Activated CD4-positive, alpha-beta T cell treated with anti-CD3 and anti-CD28 coated beads, Interleukin-2, Interleukin-6, amounts not matched to agents 100 ng/mL and 50 ng/mL, durations not matched to agents 16 hours and 8 hours (primary cell): Measurements from ENCODE around the gene ZC3HAV1.
"Not testable (repeated sequence)": the region's sequence is repeated elsewhere in the genome, so short reads cannot be mapped to it uniquely, and the experiment has no call there.

Source experiments
- DNase-seq: peaks from one replicate; pipeline ENCODE4 v3.0.0-alpha.2; 2020

Gene ZC3HAV1

DNA sequence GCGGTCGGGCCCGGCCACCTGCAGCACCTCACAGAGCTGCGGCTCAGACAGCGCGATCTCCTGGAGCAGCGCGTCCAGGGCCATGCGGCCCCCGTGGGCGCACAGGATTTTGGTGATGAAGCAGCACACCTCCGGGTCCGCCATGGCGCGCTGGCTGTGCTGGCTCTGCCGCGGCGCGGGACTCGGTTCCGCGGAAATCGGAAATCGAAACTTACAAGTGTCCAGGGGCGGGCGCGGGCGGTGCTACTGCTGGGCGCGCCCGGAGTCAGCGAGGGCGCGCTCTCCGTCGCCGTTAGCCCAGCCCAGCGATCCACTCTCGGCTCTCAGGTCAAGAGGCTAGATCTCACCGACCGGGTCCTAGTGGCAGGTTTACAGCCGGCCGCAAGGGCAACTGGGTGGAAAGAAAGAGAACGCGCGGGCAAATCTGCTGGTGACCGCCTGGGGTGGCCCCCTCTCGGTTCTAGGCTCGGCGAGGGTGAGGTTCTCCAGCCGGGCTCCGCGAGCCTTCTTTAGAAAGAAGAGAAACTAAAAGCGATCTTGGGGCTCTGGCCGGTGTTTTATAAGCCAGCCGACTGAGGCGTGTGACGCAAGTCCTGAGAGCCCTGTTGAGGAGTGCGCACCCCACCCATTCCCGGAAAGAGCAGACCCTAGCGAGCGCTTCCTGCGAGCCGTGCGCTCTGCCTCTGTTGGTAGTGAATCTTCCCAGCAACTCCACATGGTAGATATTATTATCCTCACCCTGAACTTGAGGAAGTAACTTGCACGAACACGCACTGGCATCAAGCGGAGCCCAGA lies at the start of gene ZC3HAV1:
Gene ZC3HAV1, minus strand, starts transcription at position 533 of the 795 bp plus-strand sequence. Its CDS starts 389 bp downstream, at position 144.
- DNase-seq, result peak; percentile 95

DNA sequence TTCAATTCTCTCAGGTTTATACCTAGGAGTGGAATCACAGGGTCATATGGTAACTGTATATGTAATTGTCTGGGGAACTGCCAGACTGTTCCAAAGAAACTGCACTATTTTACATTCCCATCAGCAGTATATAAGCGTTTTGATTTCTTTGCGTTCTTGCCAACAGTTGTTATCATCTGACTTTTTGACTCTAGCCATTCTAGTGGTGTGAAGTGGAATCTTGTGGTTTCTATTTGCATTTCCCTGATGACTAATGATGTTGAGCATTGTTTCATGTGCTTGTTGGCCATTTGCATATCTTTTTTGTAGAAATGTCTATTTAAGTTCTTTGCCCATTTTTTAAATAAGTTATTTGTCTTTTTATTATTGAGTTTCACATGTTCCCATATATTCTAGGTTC lies 44.3 kb upstream of the ZC3HAV1 start:
- peak; percentile 39 for DNase-seq

DNA sequence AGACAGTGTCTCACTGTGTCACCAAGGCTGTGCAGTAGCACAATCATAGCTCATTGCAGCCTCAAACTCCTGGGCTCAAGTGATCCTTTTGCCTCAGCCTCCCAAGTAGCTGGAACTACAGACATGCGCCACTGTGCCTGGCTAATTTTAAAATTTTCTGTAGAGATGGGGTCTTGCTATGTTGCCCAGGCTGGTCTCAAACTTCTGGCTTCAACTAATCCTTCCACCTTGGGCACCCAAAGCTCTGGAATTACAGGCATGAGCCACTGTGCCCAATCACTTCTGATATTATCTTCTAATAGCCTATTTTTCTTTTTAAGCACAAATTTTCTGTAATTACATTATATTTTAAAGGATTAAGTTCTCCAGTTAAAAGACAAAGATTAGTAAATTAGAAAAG lies 42.6 kb upstream of the ZC3HAV1 start:
- DNase-seq, result no peak

DNA sequence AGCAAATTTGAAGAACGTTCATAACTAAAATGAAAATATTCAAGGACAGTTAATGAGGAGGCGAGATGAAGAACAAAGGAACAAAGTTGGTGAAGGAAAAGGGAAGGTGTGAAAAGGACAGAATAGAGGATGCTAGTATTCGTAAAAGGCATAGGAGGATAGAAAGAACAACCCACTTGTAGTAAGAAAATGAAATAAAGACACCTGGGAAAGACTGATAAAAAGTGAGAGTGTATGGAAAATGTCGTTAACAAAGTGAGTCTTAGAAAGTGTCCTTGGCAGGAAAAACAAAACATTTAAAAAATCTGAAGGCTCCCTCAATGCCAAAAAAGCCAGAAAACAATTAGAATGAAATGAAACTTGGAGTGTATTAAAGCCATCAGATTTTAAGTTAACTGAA lies 29.6 kb upstream of the ZC3HAV1 start:
- no peak for DNase-seq

DNA sequence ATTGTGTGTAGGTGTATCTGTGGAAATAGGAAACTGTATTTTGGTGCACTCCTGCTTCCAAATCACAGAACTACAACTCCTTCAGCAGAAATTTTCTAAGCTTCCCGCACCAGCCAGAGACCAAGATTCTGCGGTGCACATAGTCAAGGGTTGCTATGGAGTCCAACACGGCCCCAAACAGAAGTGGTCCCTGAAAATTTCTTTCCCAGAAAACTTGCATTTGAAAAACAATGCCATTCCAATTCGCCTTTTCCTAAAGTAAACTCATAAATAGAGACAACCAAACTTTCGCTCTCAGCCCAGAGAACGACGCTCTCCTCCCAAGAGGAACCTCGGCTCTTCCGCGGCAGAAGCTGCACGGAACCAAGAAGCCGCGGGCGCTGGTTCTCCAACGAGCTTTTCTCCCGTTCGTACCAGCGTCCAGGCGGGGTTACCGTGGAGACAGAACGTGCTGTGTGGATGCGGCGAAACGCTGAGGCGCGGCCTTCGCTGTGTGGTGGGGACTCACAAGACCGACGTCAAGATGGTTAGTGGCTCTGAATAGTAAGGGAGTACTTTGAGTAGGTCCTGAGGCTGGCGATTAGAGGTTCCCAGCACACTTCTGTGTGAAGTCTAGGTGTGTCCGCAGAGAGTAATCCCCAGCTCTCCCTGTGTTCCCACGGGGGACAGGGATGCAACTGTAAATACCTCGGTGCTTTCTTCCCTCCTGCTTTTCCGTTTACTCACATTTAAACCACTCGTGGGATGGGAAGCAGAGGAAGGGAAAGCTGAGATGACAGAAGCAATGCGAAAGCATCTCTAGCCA lies 24.0 kb upstream of the ZC3HAV1 start:
- DNase-seq, result peak; percentile 93

DNA sequence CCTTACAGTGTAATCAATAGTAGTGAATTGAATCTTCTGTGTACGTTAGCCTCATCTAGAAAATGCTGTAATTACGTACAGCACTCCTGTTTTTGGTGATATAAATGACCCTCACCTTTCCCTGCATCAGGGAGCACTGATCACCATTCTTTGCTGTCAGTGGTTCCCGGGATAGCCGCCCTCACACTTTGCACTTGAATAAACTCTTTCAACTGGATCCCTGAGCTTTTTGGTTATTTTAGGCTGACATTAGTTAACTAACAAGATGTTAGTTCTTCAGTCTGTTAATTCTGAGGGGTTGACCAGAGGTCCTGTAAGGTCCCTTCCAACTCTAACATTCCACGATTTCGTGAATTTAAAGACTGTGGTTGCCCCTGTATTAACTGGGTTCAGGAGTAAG lies 23.4 kb upstream of the ZC3HAV1 start:
- DNase-seq, result no peak

DNA sequence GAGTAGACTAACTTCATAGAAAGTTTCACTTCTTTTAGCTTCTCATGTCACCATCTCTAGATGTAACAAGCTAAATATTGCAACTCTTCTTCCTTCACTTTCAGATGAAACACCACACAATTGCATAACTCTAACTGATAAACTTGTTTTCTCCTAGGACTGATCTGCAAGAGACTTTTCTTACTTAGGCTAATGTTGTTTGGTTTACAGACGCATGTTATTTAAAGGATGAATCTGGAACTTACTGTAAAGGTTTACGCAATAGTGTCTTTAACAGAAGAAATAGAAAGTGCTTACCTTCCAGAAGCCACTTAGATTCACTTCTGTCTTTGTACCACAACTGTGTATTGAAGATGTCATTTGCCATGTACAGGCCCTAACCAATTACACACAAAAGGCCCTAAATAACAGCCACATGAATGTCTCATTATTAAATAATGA lies 22.1 kb upstream of the ZC3HAV1 start:
- DNase-seq, result peak; percentile 18

DNA sequence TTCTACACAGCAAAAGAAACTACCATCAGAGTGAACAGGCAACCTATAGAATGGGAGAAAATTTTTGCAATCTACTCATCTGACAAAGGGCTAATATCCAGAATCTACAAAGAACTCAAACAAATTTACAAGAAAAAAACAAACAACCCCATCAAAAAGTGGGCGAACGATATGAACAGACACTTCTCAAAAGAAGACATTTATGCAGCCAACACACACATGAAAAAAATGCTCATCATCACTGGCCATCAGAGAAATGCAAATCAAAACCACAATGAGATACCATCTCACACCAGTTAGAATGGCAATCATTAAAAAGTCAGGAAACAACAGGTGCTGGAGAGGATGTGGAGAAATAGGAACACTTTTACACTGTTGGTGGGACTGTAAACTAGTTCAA lies 20.3 kb upstream of the ZC3HAV1 start:
- not testable (repeated sequence) for DNase-seq

DNA sequence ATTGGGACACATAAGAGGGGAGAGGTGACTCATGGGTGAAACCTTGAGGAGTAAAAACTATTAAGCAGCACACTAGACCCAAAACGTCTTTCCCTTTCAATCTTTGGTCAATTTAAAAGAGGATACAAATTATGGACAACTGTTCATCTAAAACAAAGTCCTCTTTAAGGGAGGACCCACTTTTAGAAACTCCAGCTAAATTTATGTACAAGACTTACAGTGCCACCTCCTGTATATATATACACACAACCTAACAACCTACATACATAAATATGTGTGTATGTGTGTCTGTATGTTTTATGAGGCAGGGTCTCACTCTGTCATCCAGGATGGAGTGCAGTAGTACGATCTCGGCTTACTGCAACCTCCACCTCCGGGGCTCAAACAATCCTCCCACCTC lies 18.1 kb upstream of the ZC3HAV1 start:
- DNase-seq, result no peak

DNA sequence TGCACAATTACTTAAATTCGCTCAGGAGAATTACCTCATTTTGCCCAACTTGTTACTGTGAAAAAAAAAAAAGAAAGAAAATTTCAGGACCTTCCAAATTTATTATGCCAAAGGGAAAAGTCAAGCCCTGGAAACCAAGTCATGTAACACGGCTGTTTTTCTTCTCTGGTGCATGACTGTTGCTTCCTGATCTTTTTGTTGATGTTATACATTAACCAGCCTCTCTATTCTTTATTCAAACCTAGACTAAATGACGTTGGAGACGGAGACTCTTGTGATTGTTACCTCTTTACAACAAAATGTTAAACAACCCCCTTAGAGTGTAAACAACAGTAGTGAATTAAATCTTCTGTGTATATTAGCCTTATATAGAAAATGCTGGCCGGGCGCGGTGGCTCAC lies 16.1 kb upstream of the ZC3HAV1 start:
- no peak for DNase-seq

DNA sequence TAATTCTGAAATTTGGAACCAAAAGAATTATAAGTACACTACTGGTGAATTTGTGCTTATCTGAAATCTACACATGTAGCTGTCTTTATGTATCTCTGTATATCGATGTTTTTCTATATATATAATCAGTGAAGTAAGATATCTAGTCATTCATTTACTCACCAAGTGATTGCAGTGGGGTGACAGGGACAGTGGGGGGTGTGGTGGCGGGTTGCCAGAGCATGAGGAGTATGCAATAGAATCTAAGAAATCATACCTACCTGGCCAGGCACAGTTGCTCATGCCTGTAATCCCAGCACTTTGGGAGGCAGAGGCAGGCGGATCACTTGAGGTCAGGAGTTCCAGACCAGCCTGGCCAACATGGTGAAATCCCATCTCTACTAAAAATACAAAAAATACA lies 15.5 kb upstream of the ZC3HAV1 start:
- DNase-seq, result not testable (repeated sequence)

DNA sequence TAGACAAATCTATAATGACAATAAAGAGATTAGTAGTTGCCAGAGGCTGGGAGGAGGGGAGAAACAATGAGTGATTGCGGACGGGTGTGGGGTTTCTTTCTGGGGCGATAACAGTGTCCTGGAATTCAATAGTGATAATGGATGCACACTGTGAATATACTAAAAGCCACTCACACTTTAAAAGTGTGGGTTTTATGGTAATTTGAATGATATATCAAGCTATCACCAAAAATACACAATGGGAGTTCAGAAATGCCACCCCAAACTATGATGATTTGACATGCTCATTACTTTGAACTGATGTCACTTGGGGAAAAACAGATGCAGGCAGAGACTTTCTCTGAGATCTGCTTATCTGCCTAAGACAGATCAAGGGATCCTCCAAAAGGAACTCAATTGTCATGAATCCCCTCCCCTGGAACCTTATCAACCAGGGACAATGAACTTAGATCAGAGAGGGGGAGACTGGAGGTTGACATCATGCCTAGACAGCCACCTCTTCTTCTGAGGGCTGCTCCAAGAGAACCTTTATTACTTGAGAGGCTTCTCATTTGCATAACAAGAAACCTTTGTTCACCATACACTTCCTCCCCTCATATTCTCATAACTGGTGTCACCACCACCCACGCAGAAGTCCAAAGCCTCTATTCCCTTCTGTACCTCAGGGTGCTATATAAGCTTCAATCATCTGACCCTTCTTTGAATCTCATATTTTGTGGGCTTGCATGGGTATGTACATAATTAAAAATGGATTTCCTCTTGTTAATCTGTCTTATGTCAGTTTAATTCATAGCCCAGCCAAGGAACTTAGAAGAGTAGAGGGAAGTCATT lies 14.8 kb upstream of the ZC3HAV1 start:
- no peak for DNase-seq

DNA sequence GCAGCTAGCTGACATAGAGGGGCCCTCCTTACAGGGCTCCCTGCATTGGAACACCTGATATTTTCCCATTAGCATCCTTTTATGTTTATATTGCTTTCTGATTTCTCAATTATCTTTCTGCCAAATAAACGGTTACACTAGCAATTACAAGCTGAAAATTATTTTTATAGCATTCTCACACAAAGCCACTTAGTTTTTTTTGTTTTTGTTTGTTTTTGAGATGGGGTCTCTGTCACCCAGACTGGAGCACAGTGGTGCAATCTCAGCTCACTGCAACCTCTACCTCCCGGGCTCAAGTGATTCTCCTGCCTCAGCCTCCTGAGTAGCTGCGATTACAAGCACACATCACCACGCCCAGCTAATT lies 9.9 kb upstream of the ZC3HAV1 start:
- DNase-seq, result no peak

DNA sequence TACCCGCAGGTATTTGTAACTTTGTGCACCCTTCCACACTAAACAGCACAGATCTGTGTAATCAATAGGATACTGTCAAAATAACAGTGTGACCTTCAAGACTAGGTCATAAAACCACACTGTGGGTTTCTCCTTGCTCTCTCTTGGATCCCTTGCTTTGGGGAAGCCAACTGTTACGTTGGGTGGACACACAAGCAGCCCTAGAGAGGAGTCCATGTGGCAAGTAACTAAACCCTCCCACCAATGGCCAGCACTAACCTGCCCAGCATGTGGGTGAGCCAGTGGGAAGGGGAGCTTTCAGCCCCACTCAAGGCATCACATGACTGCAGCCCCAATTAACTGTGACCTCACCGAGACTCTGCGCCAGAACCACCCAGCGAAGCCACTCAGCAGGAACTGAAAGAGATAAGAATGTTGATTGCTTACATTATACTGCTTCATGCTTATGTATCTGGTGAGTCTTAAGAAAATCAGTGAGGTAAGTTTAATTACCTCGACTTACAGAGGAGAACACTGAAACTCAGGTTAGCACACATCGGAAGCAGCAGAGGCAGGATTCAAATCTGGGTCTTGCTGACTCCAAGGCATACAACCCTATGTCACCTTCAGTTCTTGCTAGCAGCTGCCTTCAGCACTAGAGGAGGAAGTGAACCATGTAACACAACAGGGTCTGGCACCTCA lies 9.4 kb upstream of the ZC3HAV1 start:
- no peak for DNase-seq

DNA sequence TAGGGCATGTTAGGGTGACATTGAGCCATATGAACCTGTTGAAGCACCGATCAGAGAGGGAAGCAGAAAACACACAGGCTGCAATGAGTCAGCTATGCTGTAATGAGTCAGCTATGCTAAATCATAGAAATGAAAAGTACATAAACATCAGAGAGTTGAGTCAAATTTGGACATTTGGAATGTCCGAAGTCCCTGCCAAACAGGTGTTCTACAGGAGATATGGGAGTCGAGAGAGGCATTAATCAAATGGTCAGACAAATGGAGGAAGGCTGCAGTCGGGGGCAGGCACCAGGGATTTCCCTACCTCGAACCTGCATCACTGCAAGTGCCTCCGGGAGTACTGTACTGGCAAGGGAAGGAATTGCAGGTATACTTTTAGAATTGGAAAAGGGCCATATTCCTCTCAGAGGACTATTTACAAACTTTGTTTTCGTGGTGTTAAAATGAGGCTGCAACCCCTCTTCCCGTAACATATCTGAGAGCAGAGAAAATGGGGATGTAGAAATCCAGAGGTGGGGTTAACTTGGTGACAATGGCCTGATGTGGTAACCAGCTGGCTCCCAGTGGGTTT lies 8.8 kb upstream of the ZC3HAV1 start:
- peak; percentile 86 for DNase-seq

DNA sequence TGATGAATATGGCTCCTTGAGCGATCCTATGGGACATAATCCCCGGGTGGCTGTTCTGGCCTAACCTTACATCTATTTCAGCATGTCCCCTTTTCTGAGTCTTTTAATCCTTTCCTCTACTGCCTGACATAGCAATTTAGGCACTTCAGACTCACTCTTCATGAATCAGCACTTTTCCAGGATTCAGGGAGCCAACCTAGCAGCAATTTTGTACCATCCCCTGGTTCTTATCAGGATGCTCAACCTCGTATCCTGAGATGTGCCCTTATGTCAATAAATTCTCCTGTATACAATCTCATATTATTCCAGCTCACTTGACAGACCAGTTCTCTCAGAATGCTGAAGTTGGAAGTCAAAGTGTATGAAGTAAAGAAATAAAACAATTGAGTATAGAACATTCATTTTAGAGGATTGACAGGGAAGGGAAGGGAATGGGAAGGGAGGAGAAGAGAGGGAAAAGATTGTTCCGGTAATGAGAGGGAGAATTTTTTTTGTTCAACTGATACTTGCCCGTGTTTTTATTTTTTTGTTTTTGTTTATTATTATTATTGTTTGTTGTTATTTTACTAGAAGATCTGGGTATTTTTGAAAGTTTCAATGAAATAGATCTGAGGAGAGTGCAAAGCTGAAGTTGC lies 8.2 kb upstream of the ZC3HAV1 start:
- DNase-seq, result no peak

DNA sequence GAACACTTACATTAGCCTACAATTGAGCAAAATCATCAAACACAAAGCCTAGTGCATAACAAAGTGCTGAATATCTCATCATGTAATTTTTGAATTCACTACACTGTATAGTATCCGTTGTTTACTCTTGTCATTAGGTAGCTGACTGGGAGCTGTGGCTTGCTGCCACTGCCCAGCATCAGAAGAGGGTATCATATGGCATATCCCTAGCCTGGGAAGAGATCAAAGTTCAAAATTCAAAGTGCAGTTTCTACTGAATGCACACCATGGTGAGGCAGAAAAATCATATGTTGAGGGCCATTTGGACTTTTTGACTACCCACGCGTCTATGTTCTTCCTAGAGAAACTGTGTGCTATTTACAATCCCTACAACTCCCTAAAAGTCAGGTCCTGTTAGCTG lies 7.5 kb upstream of the ZC3HAV1 start:
- DNase-seq, result no peak

DNA sequence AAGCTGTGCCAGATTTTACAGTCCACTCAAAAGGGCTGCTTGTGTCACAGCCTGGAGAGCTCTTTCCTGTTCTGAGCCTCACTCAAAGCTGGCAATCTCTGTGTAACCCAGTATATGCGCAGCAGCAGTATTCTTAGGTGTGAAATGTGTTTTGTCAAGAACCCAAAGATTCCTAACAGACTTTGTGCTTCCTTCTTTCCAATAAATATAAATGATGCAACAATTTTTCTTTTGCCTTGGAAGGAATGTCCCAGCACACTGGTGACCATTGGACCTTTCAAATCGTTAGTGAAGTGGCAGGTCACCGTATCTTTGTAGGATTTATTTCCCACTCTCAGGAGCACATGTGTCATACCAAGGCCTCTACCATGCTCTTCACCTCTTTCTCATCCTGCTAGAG lies 5.6 kb upstream of the ZC3HAV1 start:
- DNase-seq, result no peak

DNA sequence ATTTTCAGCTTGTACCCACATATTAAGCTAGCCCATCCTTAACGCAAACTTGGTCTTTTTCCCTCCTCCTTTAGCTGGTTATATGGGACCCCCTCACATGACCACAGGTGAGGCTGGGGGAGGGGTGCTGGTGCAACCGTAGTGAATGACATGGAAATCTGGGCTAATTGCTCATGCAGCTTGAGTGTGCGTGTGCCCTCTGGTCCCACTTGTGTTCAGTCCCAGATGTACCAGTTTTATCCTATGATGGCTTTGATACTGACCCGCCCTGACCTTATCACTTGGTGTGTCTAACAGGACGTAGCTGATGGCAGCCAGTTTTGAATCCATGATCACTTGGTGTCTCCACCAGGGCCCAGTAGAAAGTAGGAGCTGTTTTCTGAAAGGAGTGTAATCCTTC lies 5.1 kb upstream of the ZC3HAV1 start:
- DNase-seq, result no peak

DNA sequence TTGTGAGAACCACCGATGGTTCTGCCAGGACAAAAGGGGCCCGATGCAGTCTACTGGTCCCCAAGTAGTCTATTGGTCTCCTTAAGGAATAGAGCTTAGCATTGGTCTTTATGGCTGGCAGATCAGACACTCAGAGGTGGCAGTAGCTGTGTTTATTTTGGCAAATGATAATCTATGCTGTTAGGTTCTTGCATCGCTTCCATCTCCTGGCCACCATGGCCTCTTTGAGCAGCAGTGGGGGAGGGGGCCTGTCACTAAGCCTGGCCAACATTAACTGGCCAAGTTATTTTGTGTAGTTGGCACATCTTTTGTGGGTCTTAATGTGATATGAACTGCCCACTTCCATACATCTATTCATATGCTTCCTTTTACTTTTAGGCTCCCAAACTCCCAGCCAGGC lies 4.5 kb upstream of the ZC3HAV1 start:
- no peak for DNase-seq

DNA sequence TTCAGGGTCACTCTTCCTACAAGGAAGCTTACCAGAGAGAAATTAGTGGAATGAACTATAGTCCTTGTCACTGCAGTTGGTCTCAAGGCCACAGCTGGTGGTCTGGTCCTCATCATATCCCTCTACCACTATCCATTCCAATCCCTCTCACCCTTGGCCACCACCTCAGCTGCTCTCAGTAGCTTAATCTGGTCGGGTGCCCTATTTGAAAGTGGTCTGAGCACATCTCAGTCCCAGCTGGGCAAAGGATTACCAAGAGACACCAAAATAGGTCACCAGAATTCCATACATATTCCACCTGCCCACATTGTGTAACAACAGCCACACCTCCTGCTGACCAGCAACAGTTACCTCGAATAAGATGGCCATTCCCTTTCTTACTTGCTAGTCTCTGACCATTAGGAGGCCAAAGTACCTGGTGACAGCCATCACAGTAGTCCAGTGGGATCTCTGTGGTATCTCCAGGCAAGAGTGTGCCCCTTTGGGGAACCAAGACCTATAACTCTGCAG lies 3.3 kb upstream of the ZC3HAV1 start:
- no peak for DNase-seq

DNA sequence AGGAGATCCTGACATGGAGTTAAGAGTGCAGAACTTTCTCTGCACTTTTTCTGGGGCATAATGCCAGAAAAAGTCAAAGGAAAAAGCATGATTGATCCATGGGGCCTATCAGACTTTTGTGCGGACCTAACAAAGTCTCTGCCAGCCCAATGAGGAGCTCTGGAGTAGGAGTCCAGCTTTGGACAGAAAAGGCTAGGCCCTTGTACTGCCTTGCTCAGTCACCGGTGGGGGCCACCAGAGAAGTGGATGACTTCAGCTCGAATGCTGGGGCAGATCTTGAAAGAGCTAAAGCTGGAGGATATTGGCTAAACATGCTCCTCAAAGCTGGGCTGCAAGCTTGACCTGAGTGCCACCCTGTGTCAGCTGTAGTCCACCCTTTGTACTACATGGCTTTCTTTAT lies 2.8 kb upstream of the ZC3HAV1 start:
- DNase-seq, result no peak
